Pancreas (tissue), 10 donors: ENCODE results near the gene UBE2D3. TPM values are rescaled to one million over a fixed set of nuclear protein-coding genes. Genes with fewer than 3 reads are reported as not detected.
A peak's percentile ranks its signal among the peaks of the same experiment; 100 is the strongest.

Experiments used
- ATAC-seq, 4 donors: fragments of 200-7000 bp; cut with Tn5 transposase; one replicate each; pipeline versions ENCODE4 v1.8.0 to v1.9.1; 2020; ENCODE audit warnings: mild to moderate bottlenecking in 4 of 4, moderate library complexity in 4 of 4
- DNase-seq, 6 donors: peaks; one replicate each; pipeline ENCODE4 v3.0.0-alpha.2; 2020
- FAIRE-seq: peaks from 2 replicates; lab custom pipeline; 2012; peaks lifted over from hg19 to GRCh38; lab: Jason Lieb, UNC
- H3K27ac ChIP-seq, 4 donors: fragments of 200-600 bp; sonication (generic); 1 replicate in 3 of 4; 2 replicates in 1 of 4; pipeline versions ENCODE4 v1.5.0 to v1.8.0; 2020
- H3K27me3 ChIP-seq, 4 donors: fragments of 200-600 bp; one replicate each; pipeline ENCODE4 v1.8.0; 2021
- H3K36me3 ChIP-seq, 3 donors: fragments of 200-600 bp; sonication (generic) in 1 of 3; one replicate each; pipeline versions ENCODE4 v1.5.0 to v1.8.0; 2020 to 2021
- H3K4me1 ChIP-seq, 3 donors: fragments of 200-600 bp; one replicate each; pipeline ENCODE4 v1.8.0; 2021
- H3K4me3 ChIP-seq, 4 donors: fragments of 200-600 bp; sonication (generic) in 2 of 4; one replicate each; pipeline versions ENCODE4 v1.5.0 to v1.8.0; 2020 to 2021
- H3K9me3 ChIP-seq, 4 donors: fragments of 200-600 bp; one replicate each; pipeline ENCODE4 v1.8.0; 2021
- WGBS, 2 donors: extraction: QIAGEN DNeasy Blood & Tissue Kit; methylation state at CpG; one replicate each; pipeline ENCODE4 v1.1.7; 2013; 5-methylcytosine and 5-hydroxymethylcytosine counted together
- intact Hi-C, 3 donors: fragments of 100-400 bp; cut with DNase I; formaldehyde crosslinking; loops; one replicate each; pipeline versions ENCODE4 v1.11.1 to v1.14.2; 2022
- polyA plus RNA-seq, 2 donors: library from polyadenylated mRNA; stranded (reverse); fragments of 200-250 nt; gene quantifications; one replicate each; pipeline ENCODE4 v1.2.3, GENCODE V29; 2013
- total RNA-seq, 6 donors: library from RNA; stranded (reverse); fragmentation: NEBNext Ultra II Directional in 4 of 6; extraction: Animal tissue kit (Norgen Biotek cat#: 25700) in 4 of 6; gene quantifications; one replicate each; pipeline versions ENCODE4 v1.2.1 to v1.2.4, GENCODE V29; 2021 to 2023
- TF ChIP-seq, protein P1 (sequence below), 4 donors: fragments of 200-600 bp; sonication (generic) in 3 of 4; IDR thresholded peaks; one replicate each; pipeline versions ENCODE4 v1.5.0 to v1.8.0; 2021; ENCODE audit warnings: antibody characterized with exemption in 4 of 4
- donor health status: healthy with polysubstance abuse.
- donor health status: DM: no; HTN: no; CAD: no; lungs with moderate emphysema.
- donor health status: DM: no; HTN: no; CAD: no.
- donor health status: control.
- donor health status: control.
- donor health status: Bipolar disorder and iron deficiency.
- donor health status: DM: yes; HTN: yes; CAD: no.
- donor health status: DM: no; HTN: no; CAD: no.
- donor health status: DM: no; HTN: no; CAD: no.
- donor health status: DM: yes; HTN: yes; CAD: no.

UBE2D3 gene
- total and polyA plus RNA-seq, 8 donors: 90.6 to 141 (median 130) TPM

DNA sequence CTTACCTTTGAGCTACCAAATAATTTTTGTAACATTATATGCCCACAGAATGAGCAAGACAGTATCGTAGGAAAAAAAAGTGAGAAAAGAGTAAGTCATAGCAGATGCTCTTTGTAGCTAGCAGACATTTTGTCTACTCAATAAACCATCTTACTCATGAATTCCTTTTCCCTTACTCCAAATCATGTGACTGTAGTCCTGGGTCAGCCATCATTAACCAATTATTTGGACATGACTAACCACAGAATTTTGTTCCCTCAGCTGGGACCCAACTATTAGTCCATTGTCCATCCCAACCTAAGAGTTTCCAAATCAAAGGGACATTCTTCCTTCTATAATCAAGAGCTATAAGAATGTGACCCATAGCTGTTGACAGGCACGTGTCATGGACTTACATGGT lies 11.4 kb downstream of the UBE2D3 start:
- WGBS, 2 donors: 83 to 84% methylated on average over 2 of the region's 2 CpGs
- FAIRE-seq (no peak), DNase-seq (no peak), ATAC-seq (peak in 2 of 4 donors; percentile 11 to 12)
- H3K4me1 ChIP-seq: peaks cover 32 to 54% (median 52%) of the 10 kb centered on the region in 3 donors
- no peak overlapping the region for H3K27ac ChIP-seq
- H3K36me3 ChIP-seq: no peaks in the 10 kb centered on the region
- intact Hi-C loops: no loop called here
- no peak overlapping the region for H3K4me3 ChIP-seq
- no peaks in the 10 kb centered on the region for H3K9me3 ChIP-seq
- TF ChIP-seq, protein P1, sequence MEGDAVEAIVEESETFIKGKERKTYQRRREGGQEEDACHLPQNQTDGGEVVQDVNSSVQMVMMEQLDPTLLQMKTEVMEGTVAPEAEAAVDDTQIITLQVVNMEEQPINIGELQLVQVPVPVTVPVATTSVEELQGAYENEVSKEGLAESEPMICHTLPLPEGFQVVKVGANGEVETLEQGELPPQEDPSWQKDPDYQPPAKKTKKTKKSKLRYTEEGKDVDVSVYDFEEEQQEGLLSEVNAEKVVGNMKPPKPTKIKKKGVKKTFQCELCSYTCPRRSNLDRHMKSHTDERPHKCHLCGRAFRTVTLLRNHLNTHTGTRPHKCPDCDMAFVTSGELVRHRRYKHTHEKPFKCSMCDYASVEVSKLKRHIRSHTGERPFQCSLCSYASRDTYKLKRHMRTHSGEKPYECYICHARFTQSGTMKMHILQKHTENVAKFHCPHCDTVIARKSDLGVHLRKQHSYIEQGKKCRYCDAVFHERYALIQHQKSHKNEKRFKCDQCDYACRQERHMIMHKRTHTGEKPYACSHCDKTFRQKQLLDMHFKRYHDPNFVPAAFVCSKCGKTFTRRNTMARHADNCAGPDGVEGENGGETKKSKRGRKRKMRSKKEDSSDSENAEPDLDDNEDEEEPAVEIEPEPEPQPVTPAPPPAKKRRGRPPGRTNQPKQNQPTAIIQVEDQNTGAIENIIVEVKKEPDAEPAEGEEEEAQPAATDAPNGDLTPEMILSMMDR (IDR thresholded peaks at IDR 0.05): no peak
- no peaks in the 10 kb centered on the region for H3K27me3 ChIP-seq

DNA sequence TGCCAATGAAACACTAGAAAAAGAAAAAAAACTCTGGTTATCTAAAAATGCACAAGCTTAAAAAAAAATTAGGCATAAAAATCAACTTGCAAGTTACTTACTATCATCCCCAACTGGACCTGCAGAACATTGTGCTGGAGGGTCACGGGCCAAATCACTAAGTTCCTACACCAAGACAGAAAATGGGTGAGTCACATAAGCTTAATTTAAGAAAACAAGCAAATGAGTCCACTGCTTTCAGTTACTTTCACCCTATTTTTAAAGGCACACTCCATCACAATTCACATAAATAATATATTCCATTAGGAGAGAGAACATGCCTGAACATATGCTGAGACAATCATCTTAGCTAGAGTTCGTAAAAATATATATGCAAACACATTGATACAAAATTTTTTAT lies 17.7 kb downstream of the UBE2D3 start:
- intact Hi-C loops: no loop called here
- Histone ChIP-seq H3K27ac (no peak overlapping the region), H3K4me3 (no peak overlapping the region), H3K4me1 (peaks cover 6 to 34% (median 12%) of the 10 kb centered on the region in 3 donors), H3K27me3 (no peaks in the 10 kb centered on the region), H3K36me3 (peaks cover 0 to 2% (median under 1%) of the 10 kb centered on the region in 3 donors), H3K9me3 (no peaks in the 10 kb centered on the region)
- DNase-seq (no peak), FAIRE-seq (no peak), ATAC-seq (no peak)
- WGBS, 2 donors: 80 to 91% methylated on average over 2 of the region's 2 CpGs
- TF ChIP-seq, protein P1 (IDR thresholded peaks at IDR 0.05): no peak

DNA sequence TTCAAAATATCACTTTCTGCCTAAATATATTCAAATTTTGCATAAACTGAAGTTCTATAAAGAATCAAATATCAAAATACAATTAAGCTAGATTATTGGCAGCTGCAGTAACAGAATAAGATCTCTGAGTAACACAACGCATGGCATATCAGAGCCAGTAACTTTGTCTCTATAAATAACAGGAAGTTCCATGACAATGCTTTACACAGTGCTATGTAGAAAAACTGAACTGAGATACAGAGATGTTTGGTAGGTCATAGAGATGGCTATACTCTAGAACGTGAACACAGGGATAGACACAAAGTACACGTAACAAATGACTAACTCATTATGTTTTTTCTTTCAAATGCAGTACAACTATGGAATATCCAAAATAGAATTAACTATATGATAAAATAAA lies 18.2 kb downstream of the UBE2D3 start:
- Histone ChIP-seq H3K27ac (no peak overlapping the region), H3K27me3 (no peaks in the 10 kb centered on the region), H3K4me1 (peaks cover 6 to 30% (median 12%) of the 10 kb centered on the region in 3 donors), H3K36me3 (peaks cover 0 to 5% (median 2%) of the 10 kb centered on the region in 3 donors), H3K9me3 (no peaks in the 10 kb centered on the region), H3K4me3 (no peak overlapping the region)
- TF ChIP-seq, protein P1 (IDR thresholded peaks at IDR 0.05): no peak
- intact Hi-C loops: no loop called here
- ATAC-seq: peak in 3 of 4 donors; percentile 39 to 53 (median 52)
- DNase-seq: no peak
- peak; percentile 41 for FAIRE-seq
- 65% methylated on average over 3 of the region's 3 CpGs for WGBS, 2 donors

DNA sequence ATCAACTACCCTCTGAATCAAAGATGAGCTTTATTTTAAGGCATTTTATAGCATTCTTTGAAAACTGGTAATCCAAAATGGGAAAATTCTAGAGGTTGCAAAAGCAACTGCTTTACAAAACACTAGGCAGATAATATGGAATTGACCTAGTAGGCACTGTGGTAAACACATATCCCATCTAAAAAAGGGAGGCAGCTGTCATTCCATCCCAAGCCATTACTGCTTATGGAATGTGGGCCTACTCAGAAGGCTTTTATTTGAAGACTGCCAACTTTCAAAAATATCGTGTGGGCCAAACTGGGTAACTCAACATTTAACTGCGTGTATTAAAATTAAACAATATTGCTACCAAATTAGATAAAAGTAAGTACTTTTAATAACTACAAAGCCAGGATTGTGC lies 19.3 kb downstream of the UBE2D3 start:
- WGBS, 2 donors: 63 to 76% methylated on average over 2 of the region's 2 CpGs
- FAIRE-seq (no peak), DNase-seq (no peak), ATAC-seq (no peak)
- intact Hi-C loops: no loop called here
- peaks cover 6 to 28% (median 12%) of the 10 kb centered on the region in 3 donors for H3K4me1 ChIP-seq
- no peak overlapping the region for H3K27ac ChIP-seq
- H3K36me3 ChIP-seq: peaks cover 0 to 6% (median 6%) of the 10 kb centered on the region in 3 donors
- H3K27me3 ChIP-seq: no peaks in the 10 kb centered on the region
- TF ChIP-seq, protein P1 (IDR thresholded peaks at IDR 0.05): no peak
- no peaks in the 10 kb centered on the region for H3K9me3 ChIP-seq
- H3K4me3 ChIP-seq: no peak overlapping the region

DNA sequence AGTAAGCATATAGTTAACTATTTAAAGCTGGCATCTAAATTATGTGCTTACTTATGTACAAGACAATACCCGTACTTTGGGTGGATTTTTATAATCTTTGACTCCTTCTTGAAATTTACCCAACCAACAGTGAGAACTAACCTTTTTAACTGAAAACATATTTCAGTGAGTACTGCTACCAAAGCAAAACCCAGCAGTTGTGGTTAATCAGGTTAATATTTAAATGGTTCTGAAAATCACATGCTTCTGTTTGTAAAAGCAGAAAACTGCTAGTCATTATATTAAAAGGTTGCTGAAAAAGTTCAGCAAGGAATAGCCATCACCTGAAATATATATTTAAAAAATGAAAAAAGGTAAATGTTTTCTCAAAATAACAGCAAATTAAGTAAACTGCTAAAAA lies 20.0 kb downstream of the UBE2D3 start:
- intact Hi-C loops: no loop called here
- no peaks in the 10 kb centered on the region for H3K9me3 ChIP-seq
- 42 to 50% methylated on average over 1 of the region's 1 CpG for WGBS, 2 donors
- DNase-seq: no peak
- H3K36me3 ChIP-seq: peaks cover 0 to 6% (median 6%) of the 10 kb centered on the region in 3 donors
- TF ChIP-seq, protein P1 (IDR thresholded peaks at IDR 0.05): no peak
- H3K4me1 ChIP-seq: peaks cover 2 to 24% (median 12%) of the 10 kb centered on the region in 3 donors
- no peak for ATAC-seq
- no peak overlapping the region for H3K4me3 ChIP-seq
- no peak for FAIRE-seq
- no peak overlapping the region for H3K27ac ChIP-seq
- no peaks in the 10 kb centered on the region for H3K27me3 ChIP-seq
